ENCODE measurements around the gene CCDC7. TPM values are rescaled to one million over a fixed set of nuclear protein-coding genes. Genes with fewer than 3 reads are reported as not detected.
"Not testable (repeated sequence)": the region's sequence is repeated elsewhere in the genome, so short reads cannot be mapped to it uniquely, and the experiment has no call there.

CCDC7 gene
- total RNA-seq (2021; ENCODE audit: unreplicated experiment) (6.0 TPM), Bru-seq, nascent RNA (percentile 48 among the genes with signal in this experiment), BruChase-seq, experiment 1, labeled RNA remaining after a 2-hour chase (percentile 52 among the genes with signal in this experiment), BruChase-seq, experiment 2, labeled RNA remaining after a 6-hour chase (percentile 45 among the genes with signal in this experiment)
- polyA plus RNA-seq (2012; ENCODE audit: insufficient read length), result 0.78 TPM
- long read RNA-seq, partial matches to known transcripts, result 2 of 2 reads
- long read RNA-seq, other reads (novel, unspliced or antisense), result 0 of 2 reads

- peak; percentile 57; the same call in 1 of the 2 replicates for TF ChIP-seq TCF7L2 (IDR thresholded peaks at IDR 0.05; ENCODE audit: low read depth, low read length)
- TF ChIP-seq CTCF (IDR thresholded peaks at IDR 0.05), result peak; percentile 71
- peak; percentile 90 for TF ChIP-seq POLR2AphosphoS5 (IDR thresholded peaks at IDR 0.05; ENCODE audit: low read depth, low read length)
- peak; percentile 47; the same call in 1 of the 2 replicates for TF ChIP-seq SIN3A (IDR thresholded peaks at IDR 0.05; ENCODE audit: borderline replicate concordance, insufficient read depth, low read depth, low read length)
- TF ChIP-seq REST (IDR thresholded peaks at IDR 0.05; ENCODE audit: insufficient read depth in 1 of 2, low read depth in 2 of 2, low read length in 1 of 2), result no peak
- Histone ChIP-seq H3K9me3 (ENCODE audit: control insufficient read depth, insufficient read depth, low read depth, low read length) (no peaks in the 10 kb centered on the region), H3K27ac (ENCODE audit: low read length) (peak within 1 kb of the TSS; percentile 98), H3K4me1 (ENCODE audit: control insufficient read depth, insufficient read depth, low read length) (peaks cover 6% of the 10 kb centered on the region; the same call in 1 of the 2 replicates), H3K27me3 (ENCODE audit: control insufficient read depth, insufficient read depth, low read length) (no peaks in the 10 kb centered on the region), H3K4me3 (ENCODE audit: low read depth in 2 of 2, low read length in 2 of 2) (peak within 1 kb of the TSS; percentile 57 to 70), H3K36me3 (ENCODE audit: control insufficient read depth, insufficient read depth, low read length) (no peaks in the 10 kb centered on the region; the same call in none of the 2 replicates)
- peak; percentile 96 for ATAC-seq
- intact Hi-C loops (cut with micrococcal nuclease; ENCODE audit: unreplicated experiment), result no loop called here
- no TSS peak for BruUV-seq (replicated peaks)
- CTCF ChIA-PET, result interaction anchor here (0.5 kb wide), 1 partner anchor 104 kb away, joined by 3 read pairs; no protein-coding TSS in a partner anchor
- in situ Hi-C loops (cut with HindIII; ENCODE audit: low pct_unique_long_range_greater_than_20kb, low sequenced_read_pairs), result no loop called here
- POLR2A ChIA-PET, result no interaction called here
- no peak for DNase-seq (ENCODE audit: low read depth, low spot score)
Measured at GRCh38 chr10:32445740-32446535, at the start of gene CCDC7. Gene CCDC7, plus strand, starts transcription at chr10:32446140. Its CDS starts 5,503 bp downstream, at chr10:32451643.

- H3K9me3 ChIP-seq (ENCODE audit: control insufficient read depth, insufficient read depth, low read depth, low read length); ATAC-seq; BruUV-seq (replicated peaks); H3K4me3 ChIP-seq (ENCODE audit: low read depth in 2 of 2, low read length in 2 of 2); H3K36me3 ChIP-seq (ENCODE audit: control insufficient read depth, insufficient read depth, low read length); DNase-seq (ENCODE audit: low read depth, low spot score); CTCF ChIA-PET; H3K4me1 ChIP-seq (ENCODE audit: control insufficient read depth, insufficient read depth, low read length); H3K27me3 ChIP-seq (ENCODE audit: control insufficient read depth, insufficient read depth, low read length); in situ Hi-C loops (cut with HindIII; ENCODE audit: low pct_unique_long_range_greater_than_20kb, low sequenced_read_pairs); intact Hi-C loops (cut with micrococcal nuclease; ENCODE audit: unreplicated experiment); H3K27ac ChIP-seq (ENCODE audit: low read length): not testable (repeated sequence)
- POLR2A ChIA-PET, result interaction anchor here (0.6 kb wide), 1 partner anchor 47 kb away, joined by 4 read pairs; no protein-coding TSS in a partner anchor
Measured at GRCh38 chr10:32397163-32397562, 48.8 kb upstream of the CCDC7 start.

GRCh38 chr10:32399720-32400119, 46.2 kb upstream of the CCDC7 start:
- H3K27me3 ChIP-seq (ENCODE audit: control insufficient read depth, insufficient read depth, low read length); POLR2A ChIA-PET; in situ Hi-C loops (cut with HindIII; ENCODE audit: low pct_unique_long_range_greater_than_20kb, low sequenced_read_pairs); H3K4me1 ChIP-seq (ENCODE audit: control insufficient read depth, insufficient read depth, low read length); ATAC-seq; H3K36me3 ChIP-seq (ENCODE audit: control insufficient read depth, insufficient read depth, low read length); H3K4me3 ChIP-seq (ENCODE audit: low read depth in 2 of 2, low read length in 2 of 2); BruUV-seq (replicated peaks); H3K27ac ChIP-seq (ENCODE audit: low read length); intact Hi-C loops (cut with micrococcal nuclease; ENCODE audit: unreplicated experiment); CTCF ChIA-PET; DNase-seq (ENCODE audit: low read depth, low spot score); H3K9me3 ChIP-seq (ENCODE audit: control insufficient read depth, insufficient read depth, low read depth, low read length): not testable (repeated sequence)
